Measurements from ENCODE around the gene APOBEC3H. TPM values are rescaled to one million over a fixed set of nuclear protein-coding genes. Genes with fewer than 3 reads are reported as not detected.

Gene APOBEC3H
- total and polyA plus RNA-seq, 5 donors = 0.25 to 0.57 TPM; not detected in 3

DNA sequence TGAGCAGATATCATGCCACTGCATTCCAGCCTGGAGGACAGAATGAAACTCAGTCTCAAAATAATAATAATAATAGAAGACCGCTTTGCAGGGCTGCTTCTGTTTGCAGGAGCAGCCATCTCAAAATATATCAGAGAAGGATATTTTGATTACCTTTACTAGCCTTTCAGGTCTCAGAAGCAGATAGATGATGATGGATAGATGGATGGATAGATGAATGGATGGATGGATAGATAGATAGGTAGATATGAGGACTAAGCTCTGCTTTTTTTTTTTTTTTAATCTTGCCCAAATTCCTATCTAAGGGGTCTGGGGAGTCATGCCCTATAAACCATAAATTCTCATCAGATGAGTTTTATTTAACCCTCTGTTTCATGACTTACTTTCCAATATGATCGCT lies 18.5 kb downstream of the APOBEC3H start:
- Histone ChIP-seq H3K27me3 (ENCODE audit: control insufficient read depth, insufficient read depth) (no peaks in the 10 kb centered on the region), H3K4me3 (ENCODE audit: low read length) (no peak overlapping the region), H3K4me1 (ENCODE audit: control insufficient read depth, insufficient read depth, low read length) (no peaks in the 10 kb centered on the region), H3K27ac (ENCODE audit: low read length) (no peak overlapping the region), H3K9me3 (ENCODE audit: control insufficient read depth, low read length) (no peaks in the 10 kb centered on the region)
- intact Hi-C loops (cut with DNase I) = loop anchor here in 1 of 4 donors (10.0 kb wide), 1 partner anchor 111 kb away; no protein-coding TSS in a partner anchor
- no peak for DNase-seq
- ATAC-seq = no peak
- 93% methylated on average over 2 of the region's 2 CpGs for WGBS

DNA sequence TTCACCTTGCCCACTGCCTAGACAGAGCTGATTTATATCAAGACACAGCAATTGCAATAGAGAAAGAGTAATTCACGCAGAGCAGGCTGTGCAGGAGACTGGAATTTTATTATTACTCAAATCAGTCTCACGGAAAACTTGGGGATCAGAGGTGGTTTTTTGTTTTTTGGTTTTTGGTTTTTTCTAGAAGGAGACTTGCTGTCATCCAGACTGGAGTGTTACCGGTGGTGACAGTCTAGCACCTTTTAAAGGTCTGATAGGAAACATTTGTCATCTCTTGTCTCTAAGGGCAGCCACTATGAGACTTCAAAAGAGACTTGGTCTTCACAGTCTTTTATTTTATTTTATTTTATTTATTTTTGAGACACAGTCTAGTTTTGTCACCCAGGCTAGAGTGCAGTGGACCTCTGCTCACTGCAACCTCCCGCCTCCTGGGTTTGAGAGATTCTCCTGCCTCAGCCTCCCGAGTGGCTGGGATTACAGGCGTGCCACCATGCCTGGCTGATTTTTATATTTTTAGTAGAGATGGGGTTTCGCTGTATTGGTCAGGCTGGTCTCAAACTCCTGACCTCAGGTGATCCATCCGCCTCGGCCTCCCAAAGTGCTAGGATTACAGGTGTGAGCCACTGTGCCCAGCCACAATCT lies 19.1 kb downstream of the APOBEC3H start:
- WGBS = 83% methylated on average over 9 of the region's 9 CpGs
- intact Hi-C loops (cut with DNase I) = loop anchor here in 1 of 4 donors (10.0 kb wide), 1 partner anchor 111 kb away; no protein-coding TSS in a partner anchor
- no peaks in the 10 kb centered on the region for H3K27me3 ChIP-seq (ENCODE audit: control insufficient read depth, insufficient read depth)
- H3K4me3 ChIP-seq (ENCODE audit: low read length) = no peak overlapping the region
- H3K9me3 ChIP-seq (ENCODE audit: control insufficient read depth, low read length) = no peaks in the 10 kb centered on the region
- H3K27ac ChIP-seq (ENCODE audit: low read length) = no peak overlapping the region
- ATAC-seq (no peak), DNase-seq (no peak)
- no peaks in the 10 kb centered on the region for H3K4me1 ChIP-seq (ENCODE audit: control insufficient read depth, insufficient read depth, low read length)

DNA sequence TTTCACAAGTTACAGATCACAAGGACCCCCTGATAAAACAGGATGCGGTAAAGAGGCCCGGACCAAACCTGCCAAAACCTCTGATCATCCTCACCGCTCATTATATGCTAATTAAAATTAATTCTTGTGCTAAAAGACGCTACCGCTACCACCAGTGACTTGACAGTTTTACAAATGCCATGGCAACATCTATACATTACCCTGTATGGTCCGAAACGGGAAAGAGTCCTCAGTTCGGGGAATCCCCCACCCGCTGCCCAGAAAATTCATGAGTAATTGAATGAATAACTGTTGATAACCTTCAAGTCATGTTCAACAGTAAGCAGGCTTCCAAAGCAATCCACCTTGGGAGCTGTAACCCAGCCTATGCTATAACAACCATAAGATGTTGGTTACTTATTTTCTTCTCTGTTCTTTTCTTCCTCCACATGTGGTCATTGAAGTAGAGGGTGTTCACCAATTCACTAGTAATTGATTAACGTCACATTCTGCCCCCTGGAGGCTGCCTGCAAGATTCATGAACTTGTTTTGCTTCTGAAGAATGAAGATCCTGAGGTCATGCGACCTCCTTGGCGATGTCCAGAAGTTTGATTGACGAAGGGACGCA lies 20.6 kb downstream of the APOBEC3H start:
- Histone ChIP-seq H3K9me3 (ENCODE audit: control insufficient read depth, low read length) (no peaks in the 10 kb centered on the region), H3K4me1 (ENCODE audit: control insufficient read depth, insufficient read depth, low read length) (no peaks in the 10 kb centered on the region), H3K4me3 (ENCODE audit: low read length) (no peak overlapping the region), H3K27ac (ENCODE audit: low read length) (no peak overlapping the region), H3K27me3 (ENCODE audit: control insufficient read depth, insufficient read depth) (no peaks in the 10 kb centered on the region)
- 63% methylated on average over 14 of the region's 14 CpGs for WGBS
- ATAC-seq = peak in 1 of 2 donors; percentile 29
- peak in 1 of 3 donors; percentile 76 for DNase-seq
- intact Hi-C loops (cut with DNase I) = loop anchor here in 1 of 4 donors (10.0 kb wide), 1 partner anchor 113 kb away; no protein-coding TSS in a partner anchor

DNA sequence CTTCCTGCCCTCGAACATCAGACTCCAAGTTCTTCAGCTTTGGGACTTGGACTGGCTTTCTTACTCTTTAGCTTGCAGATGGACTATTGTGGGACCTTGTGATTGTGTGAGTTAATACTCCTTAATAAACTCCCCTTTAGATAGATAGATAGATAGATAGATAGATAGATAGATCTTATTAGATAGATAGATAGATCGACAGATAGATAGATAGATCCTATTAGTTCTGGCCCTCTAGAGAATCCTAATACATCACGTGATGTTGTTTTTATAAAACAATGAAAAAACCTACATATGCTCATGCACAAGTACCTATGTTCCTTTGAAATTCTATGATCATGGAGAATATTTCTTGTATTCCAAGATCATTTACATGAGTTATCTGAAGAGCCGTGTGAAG lies 23.9 kb downstream of the APOBEC3H start:
- H3K27me3 ChIP-seq (ENCODE audit: control insufficient read depth, insufficient read depth) = no peaks in the 10 kb centered on the region
- intact Hi-C loops (cut with DNase I) = loop anchor here (5.0 to 10.0 kb wide), 5 partner anchors 106 to 346 kb away; partner anchors contain the start of genes APOBEC3C (in 1 of the 4) and CBX6 (in 1 of the 4)
- no peaks in the 10 kb centered on the region for H3K9me3 ChIP-seq (ENCODE audit: control insufficient read depth, low read length)
- H3K4me3 ChIP-seq (ENCODE audit: low read length) = no peak overlapping the region
- no peak for DNase-seq
- ATAC-seq = no peak
- no peak overlapping the region for H3K27ac ChIP-seq (ENCODE audit: low read length)
- no peaks in the 10 kb centered on the region for H3K4me1 ChIP-seq (ENCODE audit: control insufficient read depth, insufficient read depth, low read length)
- WGBS = 85% methylated on average over 4 of the region's 4 CpGs

DNA sequence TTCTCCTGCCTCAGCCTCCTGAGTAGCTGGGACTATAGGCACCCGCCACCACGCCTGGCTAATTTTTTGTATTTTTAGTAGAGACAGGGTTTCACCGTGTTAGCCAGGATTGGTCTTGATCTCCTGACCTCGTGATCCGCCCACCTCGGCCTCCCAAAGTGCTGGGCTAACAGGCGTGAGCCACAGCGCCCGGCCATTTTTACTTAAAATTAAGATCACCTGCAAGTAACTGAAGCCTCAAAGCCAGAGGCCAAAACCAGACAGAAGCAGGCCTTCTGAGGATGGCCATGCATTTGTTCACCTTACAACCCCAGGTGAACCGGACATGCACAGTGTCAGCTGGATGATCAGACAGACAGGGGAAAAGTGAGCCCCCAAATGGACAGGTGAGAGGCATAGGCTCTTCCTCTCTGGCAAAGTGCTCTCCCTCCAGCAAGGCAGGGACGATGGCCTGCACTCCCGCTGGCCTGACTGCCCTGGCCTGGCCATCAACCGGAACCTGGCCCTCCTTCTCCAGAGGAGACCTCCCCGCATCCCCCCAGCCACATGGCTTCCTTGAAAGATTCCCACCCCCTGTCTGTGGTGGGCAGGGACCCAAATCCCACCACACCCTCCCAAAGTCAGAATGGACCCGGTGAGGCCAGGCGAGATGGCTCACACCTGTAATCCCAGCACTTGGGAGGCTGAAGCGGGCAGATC lies 25.9 kb downstream of the APOBEC3H start:
- 93% methylated on average over 17 of the region's 17 CpGs for WGBS
- Histone ChIP-seq H3K4me3 (ENCODE audit: low read length) (no peak overlapping the region), H3K9me3 (ENCODE audit: control insufficient read depth, low read length) (no peaks in the 10 kb centered on the region), H3K27ac (ENCODE audit: low read length) (no peak overlapping the region), H3K27me3 (ENCODE audit: control insufficient read depth, insufficient read depth) (no peaks in the 10 kb centered on the region), H3K4me1 (ENCODE audit: control insufficient read depth, insufficient read depth, low read length) (no peaks in the 10 kb centered on the region)
- DNase-seq = no peak
- intact Hi-C loops (cut with DNase I) = loop anchor here (5.0 to 10.0 kb wide), 5 partner anchors 108 to 348 kb away; partner anchors contain the start of genes APOBEC3C (in 1 of the 4) and CBX6 (in 1 of the 4)
- no peak for ATAC-seq

DNA sequence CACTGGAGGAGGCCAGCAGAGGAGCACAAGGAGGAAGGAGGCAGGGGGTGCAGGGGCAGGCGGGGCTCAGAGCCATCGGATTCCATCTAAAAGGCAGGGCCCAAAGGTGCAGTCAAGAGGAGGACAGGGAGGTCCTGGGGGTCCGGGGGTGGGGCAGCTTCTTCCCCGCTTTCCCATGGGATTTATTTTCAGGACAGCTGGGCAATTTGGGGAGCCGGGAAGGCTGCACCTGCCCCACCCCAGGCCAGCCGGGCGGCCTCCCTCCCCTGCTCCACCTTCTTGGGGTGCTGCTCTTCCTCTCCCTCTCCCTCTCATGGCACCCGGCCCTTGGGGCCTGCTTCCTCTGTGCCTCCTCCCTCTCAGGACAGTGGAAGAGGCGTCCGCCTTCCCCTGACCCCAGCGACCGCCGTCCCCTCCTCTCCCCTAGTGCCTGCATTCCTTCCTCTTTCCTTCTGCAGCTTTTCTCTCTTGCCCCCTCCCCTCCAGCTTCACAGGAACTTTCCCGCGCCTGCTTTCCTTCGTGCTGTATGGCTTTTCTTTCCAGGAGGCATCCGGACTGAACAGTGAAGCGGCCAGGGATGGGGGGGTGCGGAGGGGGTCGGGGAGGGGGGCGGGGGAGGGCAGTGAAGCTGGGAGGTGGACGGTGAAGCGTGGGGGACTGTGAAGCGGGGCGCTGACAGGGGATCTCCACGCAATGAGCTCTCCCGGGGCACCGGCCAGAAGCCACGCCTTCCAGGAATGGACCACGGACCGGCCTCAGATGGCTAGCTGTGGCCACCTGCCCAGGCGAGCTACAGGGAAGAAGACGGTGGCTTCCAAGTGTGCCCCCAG lies 26.9 kb downstream of the APOBEC3H start:
- no peak overlapping the region for H3K4me3 ChIP-seq (ENCODE audit: low read length)
- ATAC-seq = peak; percentile 33 to 36
- H3K27ac ChIP-seq (ENCODE audit: low read length) = no peak overlapping the region
- H3K4me1 ChIP-seq (ENCODE audit: control insufficient read depth, insufficient read depth, low read length) = no peaks in the 10 kb centered on the region
- WGBS = 22% methylated on average over 32 of the region's 33 CpGs
- H3K27me3 ChIP-seq (ENCODE audit: control insufficient read depth, insufficient read depth) = no peaks in the 10 kb centered on the region
- no peaks in the 10 kb centered on the region for H3K9me3 ChIP-seq (ENCODE audit: control insufficient read depth, low read length)
- intact Hi-C loops (cut with DNase I) = loop anchor here (5.0 to 10.0 kb wide), 5 partner anchors 109 to 349 kb away; partner anchors contain the start of genes APOBEC3C (in 1 of the 4) and CBX6 (in 1 of the 4)
- DNase-seq = peak in 1 of 3 donors; percentile 49

DNA sequence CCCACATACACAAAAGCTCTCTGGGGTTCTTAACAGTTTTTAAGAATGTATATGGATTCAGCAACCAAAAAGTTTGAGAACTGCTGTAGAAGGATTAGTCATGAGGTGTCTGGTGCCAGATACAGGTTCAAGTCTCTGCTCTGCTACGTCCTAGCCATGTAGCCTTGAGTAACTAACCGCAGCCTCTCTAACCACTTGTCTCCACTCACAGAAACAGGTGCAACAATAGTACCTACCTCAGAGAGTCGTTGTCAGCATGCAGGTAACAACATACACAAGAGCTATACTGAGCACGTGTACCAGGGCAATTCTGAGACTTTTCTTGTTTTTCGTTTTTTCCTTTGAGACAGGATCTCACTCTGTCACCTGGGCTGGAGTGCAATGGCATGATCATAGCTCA lies 28.6 kb downstream of the APOBEC3H start:
- DNase-seq = no peak
- no peaks in the 10 kb centered on the region for H3K4me1 ChIP-seq (ENCODE audit: control insufficient read depth, insufficient read depth, low read length)
- intact Hi-C loops (cut with DNase I) = loop anchor here (5.0 to 10.0 kb wide), 5 partner anchors 111 to 351 kb away; partner anchors contain the start of gene APOBEC3C (in 1 of the 4)
- WGBS = 91% methylated on average over 5 of the region's 5 CpGs
- no peaks in the 10 kb centered on the region for H3K9me3 ChIP-seq (ENCODE audit: control insufficient read depth, low read length)
- H3K27me3 ChIP-seq (ENCODE audit: control insufficient read depth, insufficient read depth) = no peaks in the 10 kb centered on the region
- no peak overlapping the region for H3K27ac ChIP-seq (ENCODE audit: low read length)
- no peak overlapping the region for H3K4me3 ChIP-seq (ENCODE audit: low read length)
- ATAC-seq = no peak

DNA sequence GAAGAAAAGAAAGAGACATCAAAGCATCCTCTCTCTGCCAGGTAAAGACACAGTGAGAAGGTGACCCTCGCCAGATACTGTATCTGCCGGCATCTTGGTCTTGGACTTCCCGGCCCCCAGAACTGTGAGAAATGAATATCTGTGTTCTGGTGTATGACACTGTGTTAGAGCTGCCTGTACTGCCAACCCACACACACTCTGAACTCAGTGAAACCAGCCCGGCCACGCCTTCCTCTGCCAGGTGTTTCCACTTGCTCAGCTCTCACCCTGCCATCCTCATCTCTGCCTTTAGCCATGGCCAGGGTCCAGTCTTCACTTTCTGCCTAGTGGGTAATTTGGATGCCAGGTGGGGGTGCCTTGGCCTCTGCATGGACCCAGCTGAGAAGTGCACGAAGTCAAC lies 31.5 kb downstream of the APOBEC3H start:
- 95% methylated on average over 6 of the region's 6 CpGs for WGBS
- H3K9me3 ChIP-seq (ENCODE audit: control insufficient read depth, low read length) = no peaks in the 10 kb centered on the region
- intact Hi-C loops (cut with DNase I) = loop anchor here (5.0 to 10.0 kb wide), 5 partner anchors 114 to 354 kb away; partner anchors contain the start of gene APOBEC3C (in 1 of the 4)
- no peak overlapping the region for H3K27ac ChIP-seq (ENCODE audit: low read length)
- H3K27me3 ChIP-seq (ENCODE audit: control insufficient read depth, insufficient read depth) = no peaks in the 10 kb centered on the region
- H3K4me3 ChIP-seq (ENCODE audit: low read length) = no peak overlapping the region
- ATAC-seq = no peak
- peaks cover 5% of the 10 kb centered on the region for H3K4me1 ChIP-seq (ENCODE audit: control insufficient read depth, insufficient read depth, low read length)
- no peak for DNase-seq

DNA sequence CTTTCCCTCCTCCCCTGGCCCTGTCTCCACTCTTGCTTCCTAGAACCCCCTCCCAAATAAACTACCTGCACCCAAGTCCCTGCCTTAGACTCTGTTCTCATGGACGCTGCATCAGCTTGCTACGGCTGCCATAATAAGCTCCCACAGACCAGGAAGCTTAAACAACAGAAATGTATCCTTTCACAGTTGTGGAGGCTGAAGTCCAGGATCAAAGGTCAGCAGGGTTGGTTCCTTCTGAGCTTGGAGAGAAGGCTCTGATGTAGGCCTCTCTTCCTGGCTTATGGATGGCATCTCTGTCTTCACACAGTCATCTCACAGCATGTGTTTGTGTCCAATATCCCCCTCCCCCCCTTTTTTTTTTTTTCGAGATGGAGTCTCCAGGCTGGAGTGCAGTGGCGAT lies 32.0 kb downstream of the APOBEC3H start:
- 87% methylated on average over 4 of the region's 4 CpGs for WGBS
- H3K27me3 ChIP-seq (ENCODE audit: control insufficient read depth, insufficient read depth) = no peaks in the 10 kb centered on the region
- ATAC-seq (no peak), DNase-seq (no peak)
- H3K27ac ChIP-seq (ENCODE audit: low read length) = no peak overlapping the region
- intact Hi-C loops (cut with DNase I) = loop anchor here (5.0 to 10.0 kb wide), 5 partner anchors 114 to 354 kb away; partner anchors contain the start of gene APOBEC3C (in 1 of the 4)
- H3K4me3 ChIP-seq (ENCODE audit: low read length) = no peak overlapping the region
- H3K9me3 ChIP-seq (ENCODE audit: control insufficient read depth, low read length) = no peaks in the 10 kb centered on the region
- H3K4me1 ChIP-seq (ENCODE audit: control insufficient read depth, insufficient read depth, low read length) = peaks cover 5% of the 10 kb centered on the region

DNA sequence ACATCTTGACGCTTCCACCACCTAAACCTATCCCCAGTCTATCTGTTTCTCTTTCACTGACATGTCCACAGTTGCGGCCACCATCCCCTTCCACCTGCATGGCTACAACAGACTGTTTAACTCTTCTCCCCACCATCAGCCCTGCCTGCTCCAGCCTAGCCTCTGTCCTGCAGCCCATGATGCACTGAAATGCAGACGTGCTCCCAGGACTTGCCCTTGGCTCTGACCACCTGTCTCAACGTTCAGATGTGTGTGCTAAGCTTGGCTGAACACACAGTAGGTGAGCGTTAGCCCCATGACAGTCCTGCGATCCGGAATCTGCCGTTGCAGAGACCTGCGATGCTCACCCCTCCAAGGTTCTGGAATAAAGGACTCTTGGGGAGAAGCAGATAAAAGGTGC lies 32.7 kb downstream of the APOBEC3H start:
- no peaks in the 10 kb centered on the region for H3K27me3 ChIP-seq (ENCODE audit: control insufficient read depth, insufficient read depth)
- H3K9me3 ChIP-seq (ENCODE audit: control insufficient read depth, low read length) = no peaks in the 10 kb centered on the region
- intact Hi-C loops (cut with DNase I) = loop anchor here (5.0 to 10.0 kb wide), 5 partner anchors 115 to 355 kb away; partner anchors contain the start of gene APOBEC3C (in 1 of the 4)
- no peak for ATAC-seq
- no peak overlapping the region for H3K4me3 ChIP-seq (ENCODE audit: low read length)
- H3K27ac ChIP-seq (ENCODE audit: low read length) = no peak overlapping the region
- 90% methylated on average over 9 of the region's 9 CpGs for WGBS
- peaks cover 5% of the 10 kb centered on the region for H3K4me1 ChIP-seq (ENCODE audit: control insufficient read depth, insufficient read depth, low read length)
- no peak for DNase-seq
